IPS-18c (cell line): ENCODE measurements around the gene ABHD11.

Source experiments
- H3K4me3 ChIP-seq: 2 replicates; pipeline ENCODE4 v1.7.0; 2013; ENCODE audit warnings: low read depth, mild to moderate bottlenecking, low read length, moderate library complexity; ENCODE audit not compliant: insufficient read depth
- H3K9me3 ChIP-seq: one replicate; pipeline ENCODE4 v1.6.1; 2013; ENCODE audit warnings: mild to moderate bottlenecking, low read length, moderate library complexity; ENCODE audit not compliant: control insufficient read depth, insufficient read depth

Gene ABHD11

DNA sequence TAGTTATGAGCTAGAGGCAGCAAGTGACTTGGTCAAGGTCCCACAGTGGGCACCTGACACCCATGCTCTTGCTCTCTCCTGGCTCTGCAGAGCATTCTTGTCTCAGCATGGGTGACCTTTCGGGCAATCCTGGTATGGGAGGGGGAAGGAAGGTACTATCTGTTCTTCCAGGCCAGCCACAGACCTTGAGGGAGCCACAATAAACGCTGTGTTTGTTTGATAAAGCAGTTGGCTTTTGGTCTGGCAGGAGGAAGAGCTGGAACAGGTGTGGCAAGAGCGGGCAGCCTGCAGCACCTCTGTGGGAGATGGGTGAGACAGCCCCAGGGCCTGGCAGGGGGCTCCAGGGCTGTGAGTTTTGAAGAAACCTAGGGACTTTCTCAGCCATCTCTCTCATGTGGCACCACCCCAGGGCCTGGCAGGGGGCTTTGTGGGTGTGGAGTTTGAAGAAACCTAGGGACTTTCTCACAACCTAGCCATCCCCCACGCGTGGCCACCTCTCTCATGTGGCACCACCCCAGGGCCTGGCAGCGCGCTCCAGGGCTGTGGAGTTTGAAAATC lies 20.1 kb upstream of the ABHD11 start:
- no peak overlapping the region for H3K4me3 ChIP-seq

DNA sequence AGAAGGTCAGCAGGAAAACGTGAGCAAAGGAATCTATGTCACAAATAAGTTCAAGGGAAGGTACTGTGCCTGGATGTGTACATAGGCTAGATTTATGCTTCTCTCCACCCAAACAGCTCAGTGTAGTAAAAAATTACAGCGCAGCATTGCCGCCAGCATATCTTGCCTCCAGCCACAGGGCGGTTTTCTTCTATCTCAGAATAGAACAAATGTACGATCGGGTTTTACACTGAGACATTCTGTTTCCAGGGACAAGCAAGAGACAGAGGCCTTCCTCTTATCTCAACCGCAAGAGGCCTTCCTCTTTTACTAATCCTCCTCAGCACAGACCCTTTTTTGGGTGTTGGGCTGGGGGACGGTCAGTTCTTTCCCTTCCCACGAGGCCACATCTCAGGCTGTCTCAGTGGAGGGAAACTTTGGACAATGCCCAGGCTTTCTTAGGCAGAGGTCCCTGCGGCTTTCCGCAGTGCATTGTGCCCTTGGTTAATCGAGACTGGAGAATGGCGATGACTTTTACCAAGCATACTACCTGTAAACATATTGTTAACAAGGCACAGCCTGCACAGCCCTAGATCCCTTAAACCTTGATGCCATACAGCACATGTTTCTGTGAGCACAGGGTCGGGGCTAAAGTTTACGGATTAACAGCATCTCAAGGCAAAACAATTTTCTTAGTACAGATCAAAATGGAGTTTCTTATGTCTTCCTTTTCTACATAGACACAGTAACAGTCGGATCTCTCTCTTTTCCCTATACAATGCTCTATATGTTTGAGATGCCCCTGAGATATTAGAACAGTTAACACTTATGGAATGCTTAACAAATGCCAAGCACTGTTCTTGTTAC lies 11.6 kb upstream of the ABHD11 start:
- H3K9me3 ChIP-seq, result no peaks in the 10 kb centered on the region
- no peak overlapping the region for H3K4me3 ChIP-seq

More for the DNA sequence above, 20.1 kb upstream of the ABHD11 start:
- H3K9me3 ChIP-seq, result no peaks in the 10 kb centered on the region

DNA sequence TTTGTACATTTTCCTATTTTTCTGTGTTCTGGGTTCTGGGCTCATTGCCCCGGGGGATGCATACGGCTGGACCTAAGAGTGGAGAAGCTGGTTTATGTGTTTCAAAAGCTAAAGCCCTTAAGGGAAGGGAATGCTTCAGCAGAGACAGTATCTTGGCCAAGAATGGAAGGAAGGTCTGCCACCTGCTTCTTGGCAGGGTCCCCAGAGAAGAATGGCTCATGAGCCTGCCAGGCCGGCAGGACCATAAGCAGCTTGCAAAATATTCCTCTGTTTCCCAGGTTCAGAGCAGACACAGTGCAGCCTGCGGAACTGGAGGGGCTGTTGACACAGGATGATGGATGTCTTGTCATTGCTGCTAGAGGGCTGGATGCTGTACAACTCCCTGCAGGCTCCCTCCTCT lies 7.8 kb upstream of the ABHD11 start:
- Histone ChIP-seq H3K4me3 (no peak overlapping the region), H3K9me3 (no peaks in the 10 kb centered on the region)

DNA sequence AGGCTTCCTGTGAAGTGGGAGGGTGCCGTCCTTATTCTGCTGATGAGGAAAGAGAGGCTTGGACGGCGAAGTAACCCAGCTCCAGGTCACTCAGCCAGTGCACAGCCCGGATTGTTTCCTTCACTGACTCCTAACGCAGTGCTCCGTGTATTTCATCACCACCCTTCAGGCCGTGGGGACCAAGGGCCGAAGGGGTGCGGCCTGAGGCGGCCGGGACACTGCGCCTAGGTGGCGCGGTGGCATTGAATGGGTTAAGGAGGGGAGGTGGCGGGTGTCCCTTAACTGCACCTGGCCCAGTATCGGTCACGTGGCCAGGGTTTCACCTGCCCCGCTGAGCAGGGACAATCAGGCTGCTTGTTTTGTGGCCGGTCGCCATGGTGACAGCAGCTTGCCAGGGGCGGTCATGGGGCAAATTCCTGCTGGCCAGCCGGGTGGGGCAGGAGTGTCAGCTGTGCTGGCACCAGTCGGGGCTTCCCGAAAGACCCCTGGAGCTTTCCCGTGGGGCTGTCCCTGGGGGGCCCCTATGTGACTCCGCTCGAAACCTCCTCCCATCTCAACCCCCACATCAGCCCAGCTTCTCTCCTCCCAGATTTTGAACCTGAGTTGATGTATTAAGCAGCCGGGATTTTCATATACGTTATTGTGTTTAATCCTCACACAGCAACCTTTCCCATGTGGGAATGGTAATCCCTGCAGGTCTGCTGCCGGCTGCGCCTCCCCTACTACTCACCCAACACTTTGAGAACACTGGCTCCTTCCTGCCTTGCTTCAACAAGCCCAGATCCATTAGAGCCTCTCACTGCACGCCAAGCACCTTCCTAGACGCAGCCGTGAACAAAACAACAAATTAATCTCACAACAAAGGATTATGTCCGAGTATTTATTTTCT lies 4.4 kb upstream of the ABHD11 start:
- Histone ChIP-seq H3K9me3 (no peaks in the 10 kb centered on the region), H3K4me3 (peak overlapping the region; percentile 44)

DNA sequence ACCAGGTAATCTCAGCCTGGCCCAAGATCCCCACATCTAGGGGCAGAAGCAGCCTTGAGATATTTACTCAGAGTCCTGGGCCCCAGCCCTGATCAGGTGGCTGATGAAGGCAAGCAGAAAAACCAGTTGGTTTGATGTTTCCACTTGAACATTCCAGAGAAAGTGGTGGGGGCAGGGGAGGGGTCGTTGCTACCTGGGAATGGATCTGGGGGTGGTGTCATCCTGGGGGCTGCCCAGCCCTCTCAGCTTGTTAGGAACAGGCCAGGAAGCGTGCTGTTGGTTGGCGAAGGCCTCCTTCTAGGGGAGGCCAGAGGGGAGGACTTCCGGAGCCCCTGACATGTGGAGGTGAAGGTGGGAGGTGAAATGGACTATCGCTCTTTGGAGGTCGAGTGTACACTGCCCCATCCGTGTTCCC lies 3.7 kb upstream of the ABHD11 start:
- peak overlapping the region; percentile 44 for H3K4me3 ChIP-seq
- no peaks in the 10 kb centered on the region for H3K9me3 ChIP-seq

DNA sequence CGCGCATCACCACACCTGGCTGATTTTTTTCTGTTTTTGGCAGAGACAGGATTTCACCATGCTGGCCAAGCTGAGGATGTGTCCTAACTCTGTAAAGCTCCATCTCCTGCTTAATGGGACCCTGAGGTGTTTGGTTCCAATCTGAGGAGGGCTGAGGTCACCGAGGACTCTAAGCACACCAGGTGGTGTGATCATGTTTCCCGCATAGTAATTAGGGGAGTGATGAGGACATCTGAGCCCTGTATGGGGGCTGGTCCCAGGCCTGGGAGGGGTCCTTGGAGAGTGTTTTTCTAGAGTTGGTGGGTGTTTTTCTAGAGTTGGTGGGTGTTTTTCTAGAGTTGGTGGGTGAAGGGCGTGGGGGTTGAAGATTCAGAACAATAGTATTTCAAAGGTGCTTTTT lies 3.0 kb upstream of the ABHD11 start:
- H3K4me3 ChIP-seq, result no peak overlapping the region
- no peaks in the 10 kb centered on the region for H3K9me3 ChIP-seq

DNA sequence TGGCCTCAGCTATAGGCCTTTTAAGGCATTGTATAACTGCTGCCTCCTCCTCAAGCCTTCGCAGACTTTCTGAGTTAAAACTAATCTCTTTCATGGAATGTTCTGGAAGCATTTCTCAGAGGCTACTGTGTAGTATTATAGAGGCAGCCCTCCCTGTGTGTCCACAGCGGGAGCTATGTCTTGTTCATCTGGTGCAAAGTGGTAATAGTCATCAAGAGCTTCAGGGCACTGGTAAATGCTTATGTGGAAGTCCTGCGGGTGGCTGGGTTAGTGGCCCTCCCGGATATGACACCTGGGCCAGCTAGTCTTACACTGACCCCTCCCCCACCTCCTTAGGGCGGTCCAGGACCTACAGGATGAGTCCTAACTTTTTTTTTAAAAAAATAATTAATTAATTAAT lies 2.2 kb upstream of the ABHD11 start:
- no peak overlapping the region for H3K4me3 ChIP-seq

DNA sequence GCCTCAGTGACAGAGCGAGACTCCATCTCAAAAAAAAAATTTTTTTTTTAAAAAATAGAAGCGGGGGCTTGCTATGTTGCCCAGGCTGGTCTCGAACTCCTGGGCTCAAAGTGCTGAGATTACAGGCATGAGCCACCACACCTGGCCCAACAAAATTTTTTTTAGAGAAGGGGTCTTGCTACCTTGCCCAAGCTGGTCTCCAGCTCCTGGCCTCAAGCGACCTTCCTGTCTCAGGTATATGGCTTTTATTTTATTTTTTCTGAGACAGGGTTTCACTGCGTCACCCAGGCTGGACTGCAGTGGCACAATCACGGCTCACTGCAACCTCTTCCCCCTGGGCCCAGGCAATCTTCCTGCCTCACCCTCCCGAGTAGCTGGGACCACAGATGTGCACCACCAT lies 1.6 kb upstream of the ABHD11 start:
- H3K9me3 ChIP-seq, result no peaks in the 10 kb centered on the region
- H3K4me3 ChIP-seq, result no peak overlapping the region

More for the DNA sequence above, 2.2 kb upstream of the ABHD11 start:
- H3K9me3 ChIP-seq, result no peaks in the 10 kb centered on the region

DNA sequence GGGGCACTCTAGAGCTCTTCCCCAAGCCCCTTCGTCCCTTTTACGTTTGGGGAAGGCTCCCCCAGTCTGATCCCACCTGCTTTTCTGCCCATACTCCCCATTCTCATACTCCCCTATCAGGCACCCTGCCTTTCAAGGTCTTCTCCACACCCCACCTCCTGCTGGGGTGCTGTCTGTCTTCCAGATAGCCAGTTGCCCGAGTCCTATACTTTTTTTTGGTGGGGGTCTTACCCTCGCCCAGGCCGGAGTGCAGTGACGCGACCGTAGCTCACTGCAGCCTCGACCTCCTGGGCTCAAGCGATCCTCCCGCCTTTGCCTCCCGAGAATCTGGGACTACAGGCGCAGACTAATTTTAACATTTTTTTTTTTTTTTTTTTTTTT lies 775 bp upstream of the ABHD11 start:
- Histone ChIP-seq H3K9me3 (no peaks in the 10 kb centered on the region), H3K4me3 (peak overlapping the region; percentile 87)

DNA sequence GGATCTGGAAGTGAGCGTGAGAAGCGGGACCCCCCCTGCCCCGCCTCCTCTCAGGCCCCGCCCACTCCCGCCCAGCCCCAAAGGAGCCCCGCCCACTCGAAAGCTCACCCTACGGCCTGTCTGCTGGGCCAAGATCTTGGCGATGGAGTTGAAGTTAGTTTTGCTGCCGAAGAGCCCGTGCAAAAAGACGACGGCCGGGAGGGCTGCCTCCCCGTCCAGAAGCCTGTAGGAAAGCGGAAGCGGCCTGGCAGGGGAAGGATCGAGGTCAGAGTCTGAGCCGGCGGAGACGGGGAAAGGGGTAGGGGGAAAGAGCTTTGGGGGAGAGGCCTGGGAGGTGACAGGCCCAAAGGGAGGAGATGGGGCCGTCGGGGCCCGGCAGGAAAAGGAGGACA lies 386 bp downstream of the ABHD11 start:
- H3K4me3 ChIP-seq, result peak overlapping the region; percentile 87
- no peaks in the 10 kb centered on the region for H3K9me3 ChIP-seq

DNA sequence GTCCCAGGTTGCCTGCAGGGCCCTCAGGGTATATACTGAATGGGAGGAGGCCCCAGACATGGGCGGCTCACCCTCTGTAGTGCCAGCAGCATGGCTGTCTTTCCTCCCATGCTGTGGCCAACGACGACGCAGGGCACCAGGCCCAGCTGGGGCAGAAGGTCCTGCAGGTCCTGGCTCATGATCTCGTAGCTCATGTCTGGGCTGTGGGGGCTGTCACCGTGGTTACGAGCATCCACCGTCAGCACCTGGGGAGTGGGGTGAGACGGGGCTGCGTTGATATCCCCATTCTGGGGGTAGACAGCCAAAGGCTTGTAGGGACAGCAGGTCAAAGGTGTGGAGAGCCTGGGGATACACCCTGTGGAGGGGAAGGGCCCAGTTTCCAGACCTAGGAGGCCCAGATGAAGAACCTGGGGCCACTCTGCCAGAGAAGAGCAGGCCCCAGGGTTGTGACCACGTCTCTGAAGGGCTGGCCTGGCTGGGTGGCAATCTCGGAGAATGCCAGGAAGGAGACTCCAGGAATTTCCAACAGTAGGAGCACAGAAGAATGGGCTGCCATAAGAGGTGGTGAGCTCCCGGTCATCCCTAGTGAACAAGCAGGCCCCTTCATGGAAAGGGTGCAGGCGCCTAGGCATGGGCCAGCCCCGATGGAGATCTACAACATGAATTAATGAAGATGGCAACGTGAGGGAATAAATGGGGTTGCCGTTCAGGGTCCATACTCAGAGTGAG lies 947 bp downstream of the ABHD11 start:
- H3K9me3 ChIP-seq, result no peaks in the 10 kb centered on the region
- peak overlapping the region; percentile 87 for H3K4me3 ChIP-seq

DNA sequence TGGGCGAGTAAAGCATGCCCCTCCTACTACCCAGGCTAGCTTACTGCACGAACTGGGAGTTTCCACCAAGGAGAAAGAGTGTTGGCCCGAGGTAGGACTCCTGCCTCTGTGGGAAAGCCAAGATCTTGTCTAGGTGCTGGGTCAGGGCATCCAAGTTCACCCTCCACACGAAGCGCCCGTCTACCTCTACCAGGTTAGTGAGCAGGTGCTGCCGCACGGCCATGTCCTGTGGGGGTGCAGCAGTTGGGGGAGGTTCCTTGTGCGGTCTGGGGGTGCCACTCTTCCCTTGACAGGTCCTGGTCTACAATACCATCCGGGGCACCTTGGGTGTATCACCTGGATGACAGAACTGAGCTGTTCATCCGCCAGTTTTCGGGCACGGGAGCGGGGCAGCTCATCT lies 1.7 kb downstream of the ABHD11 start:
- H3K4me3 ChIP-seq, result no peak overlapping the region
- H3K9me3 ChIP-seq, result no peaks in the 10 kb centered on the region

DNA sequence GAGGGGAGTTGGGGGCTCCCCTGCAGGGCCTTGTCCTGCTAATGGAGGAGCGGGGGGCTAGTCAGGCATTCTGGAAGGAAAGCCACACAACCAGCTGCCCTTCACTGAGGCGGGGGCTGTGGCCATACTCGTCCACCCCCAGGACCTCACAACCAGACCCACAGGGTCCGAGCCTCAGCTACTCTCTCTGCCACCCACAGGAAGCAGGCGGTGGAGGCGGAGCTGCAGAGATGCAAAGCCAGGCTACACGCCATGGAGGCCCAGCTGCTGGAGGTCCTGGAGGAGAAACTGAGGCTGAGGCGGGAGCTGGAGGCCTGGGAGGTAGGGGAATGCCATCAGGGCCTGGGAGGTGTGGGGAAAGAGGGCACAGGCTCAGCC lies 3.1 kb downstream of the ABHD11 start:
- no peaks in the 10 kb centered on the region for H3K9me3 ChIP-seq

DNA sequence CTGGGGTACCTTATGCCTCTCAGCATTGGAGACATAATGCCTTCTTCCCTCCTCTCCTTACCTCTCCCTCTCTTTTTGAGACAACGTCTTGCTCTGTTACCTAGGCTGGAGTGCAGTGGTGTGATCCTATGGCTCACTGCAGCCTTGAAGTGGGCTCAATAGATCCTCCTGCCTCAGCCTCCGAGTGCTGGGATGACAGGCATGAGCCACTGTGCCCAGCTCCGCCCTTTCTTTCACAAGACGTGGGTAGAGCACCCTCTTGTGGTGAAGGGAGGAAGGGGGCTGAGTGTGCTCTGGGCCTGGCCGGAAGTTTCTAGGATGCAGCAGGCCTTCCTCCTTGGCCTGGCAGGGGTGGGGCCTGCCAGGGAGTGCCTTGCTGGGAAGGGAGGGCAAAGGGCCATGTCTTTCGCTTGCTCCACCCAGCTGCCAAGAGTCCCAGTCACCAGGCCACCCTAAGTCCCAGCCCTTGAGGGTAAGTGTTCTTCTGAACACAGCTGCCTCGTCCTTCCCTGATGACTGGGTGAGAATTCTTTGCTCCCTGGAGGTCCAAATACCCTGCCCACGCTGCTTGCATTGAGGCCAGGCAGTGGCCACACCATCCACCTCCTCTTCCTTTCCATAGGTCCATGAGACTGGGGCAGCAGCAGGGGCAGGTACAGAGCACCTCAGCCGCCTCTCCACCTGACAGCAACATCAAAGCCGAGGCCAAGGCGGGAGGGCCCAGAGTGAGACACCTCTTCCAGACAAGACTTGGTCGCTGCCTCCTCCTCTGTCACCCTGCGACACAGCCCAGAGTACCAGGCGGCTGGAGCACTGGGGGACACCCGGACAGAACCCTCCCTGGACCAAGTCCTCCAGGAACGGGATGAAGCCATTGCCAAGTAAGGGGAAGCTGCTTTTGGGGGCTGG lies 3.7 kb downstream of the ABHD11 start:
- H3K9me3 ChIP-seq, result no peaks in the 10 kb centered on the region
- no peak overlapping the region for H3K4me3 ChIP-seq

More for the DNA sequence above, 3.1 kb downstream of the ABHD11 start:
- no peak overlapping the region for H3K4me3 ChIP-seq

DNA sequence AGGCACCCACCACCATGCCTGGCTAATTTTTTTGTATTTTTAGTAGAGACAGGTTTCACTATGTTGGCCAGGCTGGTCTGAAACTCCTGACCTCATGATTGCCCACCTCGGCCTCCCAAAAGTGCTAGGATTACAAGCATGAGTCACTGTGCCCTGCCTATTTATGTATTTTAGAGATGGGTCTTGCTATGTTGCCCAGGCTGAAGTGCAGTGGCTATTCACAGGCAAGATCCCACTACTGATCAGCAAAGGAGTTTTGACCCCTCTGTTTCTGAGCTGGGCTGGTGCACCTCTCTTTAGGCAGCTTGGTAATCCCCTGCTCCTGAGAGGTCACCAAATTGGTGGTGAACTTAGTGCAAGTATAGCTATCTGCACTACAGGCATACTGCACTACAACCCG lies 6.2 kb downstream of the ABHD11 start:
- Histone ChIP-seq H3K9me3 (no peaks in the 10 kb centered on the region), H3K4me3 (no peak overlapping the region)

DNA sequence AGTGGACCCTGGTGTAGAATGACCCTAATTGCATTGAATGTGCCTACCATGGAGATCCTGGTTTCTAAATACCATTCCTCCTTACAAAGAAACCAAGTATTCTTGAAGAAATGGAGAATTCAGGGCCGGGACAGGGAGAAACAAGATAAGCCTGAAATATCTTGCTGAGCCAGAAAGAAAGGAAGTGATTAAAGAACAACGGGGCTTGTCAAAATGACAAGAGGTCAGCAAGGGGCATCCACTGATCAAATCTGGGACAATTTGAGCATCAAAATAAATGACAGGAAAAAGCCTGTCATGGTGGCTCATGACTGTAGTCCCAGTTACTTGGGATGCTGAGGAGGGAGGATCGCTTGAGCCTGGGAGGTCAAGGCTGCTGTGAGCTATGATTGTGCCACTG lies 8.1 kb downstream of the ABHD11 start:
- H3K4me3 ChIP-seq, result no peak overlapping the region
- no peaks in the 10 kb centered on the region for H3K9me3 ChIP-seq
